Tibial nerve (tissue), 4 donors: ENCODE measurements around the gene TINAGL1.

Experiments used
- CTCF ChIP-seq, 5 experiments: fragments of 200-600 bp in 3 of 5; fragments of 450-650 bp in 2 of 5; sonication (generic) in 3 of 5; IDR thresholded peaks; one replicate each; pipeline ENCODE4 v1.5.1; 2016 to 2019; ENCODE audit warnings: antibody characterized with exemption in 5 of 5, mild to moderate bottlenecking in 3 of 5, moderate library complexity in 2 of 5
- EP300 ChIP-seq, 2 donors: sonication (generic); formaldehyde crosslinking; IDR thresholded peaks; one replicate each; pipeline ENCODE4 v1.6.1; 2017; ENCODE audit warnings: antibody characterized with exemption in 2 of 2, mild to moderate bottlenecking in 1 of 2
- POLR2A ChIP-seq, 2 donors: fragments of 450-650 bp; IDR thresholded peaks; one replicate each; pipeline ENCODE4 v1.6.1; 2017; ENCODE audit warnings: antibody characterized with exemption in 2 of 2, mild to moderate bottlenecking in 2 of 2, moderate library complexity in 2 of 2

- no peak for TF ChIP-seq CTCF (IDR thresholded peaks at IDR 0.05)
- no peak for TF ChIP-seq POLR2A (IDR thresholded peaks at IDR 0.05)
- no peak for TF ChIP-seq EP300 (IDR thresholded peaks at IDR 0.05)
These were observed 3.1 kb downstream of the TINAGL1 start for GRCh38 chr1:31579374-31579773.
